Testis (tissue), 3 donors: ENCODE results near the gene FBXW8. TPM values are rescaled to one million over a fixed set of nuclear protein-coding genes. Genes with fewer than 3 reads are reported as not detected.

Source experiments
- DNase-seq: peaks from one replicate; pipeline ENCODE4 v3.0.0-alpha.2; 2019
- H3K27ac ChIP-seq, 2 donors: fragments of 200-600 bp; sonication (generic); one replicate each; pipeline ENCODE4 v1.5.1; 2019
- H3K27me3 ChIP-seq: fragments of 200-600 bp; sonication (generic); one replicate; pipeline ENCODE4 v1.5.1; 2019
- H3K36me3 ChIP-seq: fragments of 200-600 bp; sonication (generic); one replicate; pipeline ENCODE4 v1.5.1; 2017; ENCODE audit warnings: low read depth; ENCODE audit errors: missing control alignments
- H3K4me1 ChIP-seq: fragments of 200-600 bp; sonication (generic); one replicate; pipeline ENCODE4 v1.5.1; 2019
- H3K4me3 ChIP-seq, 2 donors: fragments of 200-600 bp; sonication (generic); one replicate each; pipeline ENCODE4 v1.5.1; 2017 to 2019
- H3K9me3 ChIP-seq: fragments of 200-600 bp; sonication (generic); one replicate; pipeline ENCODE4 v1.5.1; 2017
- CTCF ChIP-seq, 3 experiments: fragments of 450-650 bp in 2 of 3; fragments of 200-600 bp in 1 of 3; sonication (generic) in 1 of 3; IDR thresholded peaks; one replicate each; pipeline ENCODE4 v1.5.1; 2016 to 2019; ENCODE audit warnings: antibody characterized with exemption in 3 of 3, mild to moderate bottlenecking in 2 of 3, moderate library complexity in 1 of 3
- POLR2A ChIP-seq: fragments of 450-650 bp; IDR thresholded peaks from one replicate; pipeline ENCODE4 v1.6.1; 2017; ENCODE audit warnings: antibody characterized with exemption, mild to moderate bottlenecking, moderate library complexity
- WGBS, 2 donors: methylation state at CpG; one replicate each; pipeline ENCODE4 v1.1.5; 2018; 5-methylcytosine and 5-hydroxymethylcytosine counted together
- intact Hi-C: fragments of 100-400 bp; cut with DNase I; formaldehyde crosslinking; loops from one replicate; pipeline ENCODE4 v1.15.1; 2023; ENCODE audit warnings: low total_unique reads
- polyA plus RNA-seq: library from polyadenylated mRNA; stranded (reverse); fragments of 350-450 nt; fragmentation: Illumina TruSeq; extraction: RNeasy Lipid Tissue Mini Kit (QIAGEN cat#74804); gene quantifications from one replicate; pipeline ENCODE4 v1.2.3, GENCODE V29; 2014; ENCODE audit warnings: low read depth, low replicate concordance; ENCODE audit not compliant: insufficient read depth
- total RNA-seq, 2 donors: library from RNA; depleted of rRNA; stranded (reverse); fragments of >200 nt; gene quantifications; one replicate each; pipeline ENCODE4 v1.2.3, GENCODE V29; 2016

The FBXW8 gene
- total and polyA plus RNA-seq, 3 donors from 2014 or later: 11.1 to 32.8 (median 31.0) TPM

GRCh38 chr12:116876151-116876869, 34.4 kb upstream of the FBXW8 start:
- intact Hi-C loops: no loop called here
- H3K4me3 ChIP-seq: no peak overlapping the region
- WGBS, 2 donors: 20 to 32% methylated on average over 11 to 19 of the region's 19 CpGs
- H3K9me3 ChIP-seq: no peaks in the 10 kb centered on the region
- no peaks in the 10 kb centered on the region for H3K27me3 ChIP-seq
- DNase-seq: peak; percentile 80
- H3K4me1 ChIP-seq: peaks cover 11% of the 10 kb centered on the region
- no peaks in the 10 kb centered on the region for H3K36me3 ChIP-seq
- H3K27ac ChIP-seq: peak overlapping the region in 1 of 2 donors; percentile 31
- TF ChIP-seq POLR2A: no peak

GRCh38 chr12:116878567-116879508, 31.9 kb upstream of the FBXW8 start:
- H3K27me3 ChIP-seq: no peaks in the 10 kb centered on the region
- H3K9me3 ChIP-seq: no peaks in the 10 kb centered on the region
- no peak overlapping the region for H3K27ac ChIP-seq
- H3K36me3 ChIP-seq: no peaks in the 10 kb centered on the region
- TF ChIP-seq CTCF (IDR thresholded peaks at IDR 0.05) (no peak), POLR2A (no peak)
- H3K4me1 ChIP-seq: peaks cover 17% of the 10 kb centered on the region
- H3K4me3 ChIP-seq: peak overlapping the region in 1 of 2 donors; percentile 47
- DNase-seq: no peak
- 2% methylated on average over 29 to 55 of the region's 55 CpGs for WGBS, 2 donors
- intact Hi-C loops: no loop called here

GRCh38 chr12:116879509-116880212, 31.1 kb upstream of the FBXW8 start:
- Histone ChIP-seq H3K4me3 (peak overlapping the region in 1 of 2 donors; percentile 47), H3K36me3 (no peaks in the 10 kb centered on the region), H3K27ac (no peak overlapping the region), H3K27me3 (no peaks in the 10 kb centered on the region), H3K9me3 (no peaks in the 10 kb centered on the region), H3K4me1 (peaks cover 17% of the 10 kb centered on the region)
- intact Hi-C loops: loop anchor here (10.0 kb wide), 1 partner anchor 145 kb away; the partner anchor contains the start of genes RNFT2 and SPRING1
- TF ChIP-seq POLR2A (no peak), CTCF (IDR thresholded peaks at IDR 0.05) (no peak)
- 1% methylated on average over 25 to 48 of the region's 52 CpGs for WGBS, 2 donors
- no peak for DNase-seq

- no peaks in the 10 kb centered on the region for H3K27me3 ChIP-seq
- peaks cover 17% of the 10 kb centered on the region for H3K4me1 ChIP-seq
- intact Hi-C loops: loop anchor here (10.0 kb wide), 1 partner anchor 146 kb away; the partner anchor contains the start of genes RNFT2 and SPRING1
- H3K4me3 ChIP-seq: peak overlapping the region in 1 of 2 donors; percentile 47
- H3K9me3 ChIP-seq: no peaks in the 10 kb centered on the region
- no peaks in the 10 kb centered on the region for H3K36me3 ChIP-seq
- 3% methylated on average over 20 to 21 of the region's 21 CpGs for WGBS, 2 donors
- TF ChIP-seq CTCF (IDR thresholded peaks at IDR 0.05) (no peak), POLR2A (no peak)
- no peak for DNase-seq
- H3K27ac ChIP-seq: no peak overlapping the region
Measured at GRCh38 chr12:116880213-116880816, 30.4 kb upstream of the FBXW8 start.
